Memory B cell (primary cell): Measurements from ENCODE around the gene ZSCAN26.

Source experiments
- ATAC-seq: fragments of 150-1000 bp; cut with Tn5 transposase; 2 replicates; pipeline ENCODE4 v1.10.0; 2021; ENCODE audit warnings: low read depth, mild to moderate bottlenecking, moderate library complexity
- DNase-seq, 2 donors: peaks; one replicate each; pipeline ENCODE4 v3.0.0; 2022; ENCODE audit warnings: low spot score in 2 of 2
- H3K27ac Mint-ChIP-seq: one replicate; pipeline ENCODE4 v1.8.0; 2022; ENCODE audit warnings: mild to moderate bottlenecking, moderate library complexity, mixed read lengths
- H3K27me3 Mint-ChIP-seq: one replicate; pipeline ENCODE4 v1.8.0; 2022; ENCODE audit warnings: mixed read lengths
- H3K36me3 Mint-ChIP-seq: one replicate; pipeline ENCODE4 v1.8.0; 2022; ENCODE audit warnings: mild to moderate bottlenecking, mixed read lengths
- H3K4me1 Mint-ChIP-seq: one replicate; pipeline ENCODE4 v1.8.0; 2022; ENCODE audit warnings: mixed read lengths
- H3K4me3 Mint-ChIP-seq: one replicate; pipeline ENCODE4 v1.8.0; 2022; ENCODE audit warnings: mild to moderate bottlenecking, moderate library complexity, mixed read lengths
- H3K9me3 Mint-ChIP-seq: one replicate; pipeline ENCODE4 v1.8.0; 2022; ENCODE audit warnings: mixed read lengths

ZSCAN26 gene

DNA sequence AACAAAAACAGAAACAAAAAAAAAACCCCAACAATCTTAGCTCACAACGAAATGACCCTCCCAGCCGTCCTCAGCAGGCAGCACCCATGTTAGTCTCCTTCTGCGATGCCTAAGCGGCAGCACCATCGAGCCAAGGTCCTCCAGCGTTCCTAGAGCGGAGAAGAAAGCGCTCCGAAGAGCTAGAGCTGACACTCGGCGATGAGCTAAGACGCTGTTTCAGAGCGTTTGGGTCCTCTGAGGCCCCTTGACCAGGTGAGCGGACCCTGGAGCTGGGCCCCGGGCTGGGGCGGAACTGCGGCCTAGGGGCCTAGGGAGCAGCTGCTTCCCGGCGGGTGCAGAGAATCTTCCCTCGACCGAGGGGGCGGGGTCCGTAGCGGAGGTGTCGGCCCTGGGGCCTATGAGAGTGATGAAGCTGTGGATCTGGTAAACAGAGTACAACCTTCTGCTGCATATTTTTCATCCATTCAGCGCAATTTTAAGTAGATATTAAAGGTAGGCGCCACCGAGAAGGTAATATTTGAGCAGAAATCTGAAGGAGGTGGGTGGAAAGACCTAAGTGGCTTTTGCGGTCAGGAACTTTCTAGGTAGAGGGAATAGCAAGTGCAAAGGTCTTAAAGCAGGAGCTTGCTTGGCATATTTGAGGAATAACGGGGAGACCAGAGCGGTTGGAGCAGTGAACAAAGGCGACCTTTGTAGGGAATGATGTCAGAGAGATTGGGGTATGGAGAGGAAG lies at the start of gene ZSCAN26:
ZSCAN26 (plus strand) TSS at position 182 of the 733 bp plus-strand sequence. CDS start 4,777 bp downstream, outside the sequence.
- H3K4me3 Mint-ChIP-seq, result no peak within 1 kb of the TSS
- H3K9me3 Mint-ChIP-seq, result no peaks in the 10 kb centered on the region
- no peak within 1 kb of the TSS for H3K27ac Mint-ChIP-seq
- DNase-seq, result peak; percentile 84 to 96
- peaks cover 12% of the 10 kb centered on the region for H3K36me3 Mint-ChIP-seq
- no peaks in the 10 kb centered on the region for H3K27me3 Mint-ChIP-seq
- H3K4me1 Mint-ChIP-seq, result peaks cover 10% of the 10 kb centered on the region
- ATAC-seq, result peak; percentile 97

DNA sequence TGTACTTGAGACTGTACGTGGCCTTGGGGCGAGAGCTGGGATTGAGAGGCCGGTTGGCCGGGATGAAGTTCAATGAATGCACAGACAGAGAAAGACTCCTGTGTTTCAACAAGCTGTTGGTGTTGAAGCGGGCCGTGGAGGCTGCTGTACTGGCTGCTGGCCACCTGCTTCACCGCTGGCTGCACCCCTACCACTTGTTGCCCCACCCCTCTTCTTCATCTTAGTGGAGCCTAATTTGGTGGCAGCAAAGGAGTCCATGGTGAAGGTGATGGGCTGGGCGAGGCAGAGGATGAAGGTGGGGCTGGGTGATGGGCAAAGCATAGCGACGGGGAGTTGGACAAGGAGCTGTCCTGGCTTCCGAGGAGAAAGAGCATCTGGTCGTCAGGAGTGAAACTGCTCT lies 49.1 kb upstream of the ZSCAN26 start:
- H3K4me1 Mint-ChIP-seq, result peaks cover 10% of the 10 kb centered on the region
- peak overlapping the region; percentile 75 for H3K4me3 Mint-ChIP-seq
- peaks cover under 1% of the 10 kb centered on the region for H3K9me3 Mint-ChIP-seq
- no peaks in the 10 kb centered on the region for H3K36me3 Mint-ChIP-seq
- no peak for ATAC-seq
- no peak overlapping the region for H3K27ac Mint-ChIP-seq
- peaks cover 32% of the 10 kb centered on the region for H3K27me3 Mint-ChIP-seq
- DNase-seq, result no peak

DNA sequence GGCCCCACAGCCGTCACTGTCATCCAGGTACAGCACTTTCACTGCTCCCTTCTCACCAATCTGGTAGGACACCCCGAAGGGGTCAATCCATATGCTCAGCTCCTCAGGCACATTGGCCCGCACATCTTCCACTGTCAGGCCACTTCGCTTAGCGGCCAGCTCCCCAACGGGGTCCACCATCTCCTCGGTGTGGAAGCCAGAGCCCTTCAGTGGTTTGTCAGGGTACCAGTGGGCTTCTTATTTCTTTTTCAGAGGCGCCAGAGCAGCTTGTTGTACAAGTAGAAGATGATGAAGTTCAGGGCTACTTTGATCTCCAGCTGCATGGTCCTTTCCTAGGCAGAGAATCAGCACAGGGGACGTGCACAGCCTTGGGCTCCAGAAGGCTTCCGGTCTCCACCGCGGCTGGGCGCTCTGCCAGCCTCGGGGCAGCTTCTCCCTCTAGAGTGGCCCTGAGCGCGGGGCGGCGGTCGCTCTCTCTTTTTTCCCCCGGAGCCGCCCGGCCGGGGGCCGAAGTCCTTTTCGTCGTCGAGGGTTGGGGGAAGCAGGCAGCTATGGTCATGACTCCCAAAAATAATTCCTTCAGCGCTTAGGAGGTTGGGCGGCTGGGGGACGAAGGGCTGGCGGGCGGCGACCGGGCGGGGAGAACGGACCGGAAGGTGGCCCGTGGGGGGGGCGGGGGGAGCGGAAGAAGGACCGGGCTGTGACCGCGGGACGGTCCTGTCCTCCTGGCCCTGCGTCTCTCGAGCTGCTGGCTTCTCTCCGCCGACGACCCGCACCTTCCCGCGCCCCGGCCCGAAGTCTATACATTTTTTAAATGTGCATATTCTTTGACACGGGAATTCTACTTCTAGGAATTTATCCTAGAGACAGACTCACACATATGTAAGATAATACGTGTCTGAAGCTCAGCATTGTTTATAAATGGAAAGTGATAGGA lies 48.4 kb upstream of the ZSCAN26 start:
- Mint-ChIP-seq H3K27ac (no peak overlapping the region), H3K27me3 (peaks cover 31% of the 10 kb centered on the region)

DNA sequence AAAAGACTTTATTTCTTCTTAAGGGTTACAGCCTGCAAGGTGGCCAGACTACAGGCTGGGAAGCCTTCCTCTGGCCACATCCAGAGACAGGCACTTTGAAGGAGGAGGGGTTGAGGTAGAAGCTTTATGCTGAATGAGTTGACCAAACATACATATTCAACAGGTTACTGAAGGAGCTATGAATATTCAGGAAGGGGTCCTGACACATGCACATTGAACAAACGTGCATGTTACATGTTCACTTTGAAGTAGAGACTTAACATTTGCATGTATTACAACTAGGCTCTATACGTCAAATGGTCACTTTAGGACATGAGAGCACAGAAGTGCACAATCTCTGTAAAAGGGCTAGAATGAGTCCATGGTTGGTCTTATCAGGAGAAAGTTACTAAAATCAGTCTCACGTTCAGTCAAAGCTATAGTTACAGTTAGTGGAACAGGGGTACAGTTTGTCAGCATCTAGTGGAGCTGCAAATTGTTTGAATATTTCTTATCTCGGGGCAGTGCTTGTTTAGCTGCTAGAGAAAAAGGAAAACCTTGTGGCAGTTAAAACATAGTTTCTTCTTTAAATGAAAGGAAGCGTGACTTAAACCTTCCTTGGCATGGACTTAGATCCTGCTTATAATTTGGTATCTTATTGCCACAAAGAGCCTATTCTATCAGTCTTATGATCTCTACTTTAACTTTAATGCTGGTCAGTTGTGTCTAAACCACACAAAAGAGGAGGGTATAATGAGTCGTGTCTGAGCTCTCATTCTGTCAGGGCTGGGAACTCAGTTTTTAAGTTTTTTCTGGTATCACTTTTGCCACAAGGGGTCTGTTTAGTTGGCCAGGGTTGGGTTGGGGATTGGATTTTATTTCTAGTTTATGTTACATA lies 46.4 kb upstream of the ZSCAN26 start:
- DNase-seq (no peak), ATAC-seq (no peak)
- Mint-ChIP-seq H3K27me3 (peaks cover 21% of the 10 kb centered on the region), H3K4me3 (no peak overlapping the region), H3K36me3 (no peaks in the 10 kb centered on the region), H3K9me3 (peaks cover 2% of the 10 kb centered on the region), H3K4me1 (peaks cover 13% of the 10 kb centered on the region), H3K27ac (no peak overlapping the region)

More for the DNA sequence above, 48.4 kb upstream of the ZSCAN26 start:
- Mint-ChIP-seq H3K36me3 (no peaks in the 10 kb centered on the region), H3K4me1 (peaks cover 8% of the 10 kb centered on the region), H3K4me3 (peak overlapping the region; percentile 87), H3K9me3 (peaks cover 2% of the 10 kb centered on the region)
- peak in 1 of 2 donors; percentile 20 for DNase-seq
- peak; percentile 17 for ATAC-seq

DNA sequence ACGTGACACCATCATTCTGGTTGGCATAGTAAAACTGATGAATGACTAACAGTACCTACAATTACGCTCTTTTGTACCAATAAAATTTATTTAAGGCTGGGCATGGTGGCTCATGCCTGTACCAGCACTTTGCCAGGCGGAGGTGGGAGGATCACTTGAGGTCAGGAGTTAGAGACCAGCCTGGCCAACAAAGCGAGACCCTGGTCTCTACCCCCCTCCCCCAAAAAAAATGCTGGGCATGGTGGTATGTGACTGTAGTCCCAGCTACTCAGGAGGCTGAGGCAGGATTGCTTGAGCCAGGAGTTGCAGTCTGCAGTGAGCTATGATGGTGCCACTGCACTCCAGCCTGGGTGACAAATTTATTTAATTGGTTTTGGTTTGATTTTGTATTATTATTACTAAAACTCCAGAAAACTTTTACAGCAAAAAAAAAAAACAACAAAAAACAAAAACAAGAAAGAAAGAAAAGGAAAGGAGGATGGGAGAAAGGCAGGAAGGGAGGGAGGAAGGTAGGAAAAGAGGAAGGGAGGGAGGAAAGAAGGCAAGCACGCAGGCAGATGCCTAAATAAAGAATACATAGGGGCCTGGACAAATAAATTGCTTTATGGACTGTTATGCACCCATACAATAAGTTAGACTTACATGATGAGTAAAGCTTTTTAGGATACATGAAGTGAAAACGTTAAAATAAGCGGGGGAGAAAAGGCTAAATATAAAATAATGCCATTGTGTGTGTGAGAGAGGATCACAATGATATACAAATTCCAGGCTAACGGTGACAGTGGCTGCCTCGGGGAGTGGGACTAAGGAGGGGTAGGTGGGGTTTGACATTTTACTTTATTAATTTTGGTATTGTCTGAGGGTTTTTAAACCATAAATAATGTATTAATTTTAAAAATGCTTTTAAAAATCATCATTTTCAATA lies 42.5 kb upstream of the ZSCAN26 start:
- peak overlapping the region; percentile 93 for H3K4me3 Mint-ChIP-seq
- DNase-seq (no peak), ATAC-seq (no peak)
- H3K9me3 Mint-ChIP-seq, result peaks cover 2% of the 10 kb centered on the region
- H3K27ac Mint-ChIP-seq, result peak overlapping the region; percentile 90
- H3K27me3 Mint-ChIP-seq, result peaks cover 14% of the 10 kb centered on the region
- peaks cover 16% of the 10 kb centered on the region for H3K36me3 Mint-ChIP-seq
- peaks cover 11% of the 10 kb centered on the region for H3K4me1 Mint-ChIP-seq

DNA sequence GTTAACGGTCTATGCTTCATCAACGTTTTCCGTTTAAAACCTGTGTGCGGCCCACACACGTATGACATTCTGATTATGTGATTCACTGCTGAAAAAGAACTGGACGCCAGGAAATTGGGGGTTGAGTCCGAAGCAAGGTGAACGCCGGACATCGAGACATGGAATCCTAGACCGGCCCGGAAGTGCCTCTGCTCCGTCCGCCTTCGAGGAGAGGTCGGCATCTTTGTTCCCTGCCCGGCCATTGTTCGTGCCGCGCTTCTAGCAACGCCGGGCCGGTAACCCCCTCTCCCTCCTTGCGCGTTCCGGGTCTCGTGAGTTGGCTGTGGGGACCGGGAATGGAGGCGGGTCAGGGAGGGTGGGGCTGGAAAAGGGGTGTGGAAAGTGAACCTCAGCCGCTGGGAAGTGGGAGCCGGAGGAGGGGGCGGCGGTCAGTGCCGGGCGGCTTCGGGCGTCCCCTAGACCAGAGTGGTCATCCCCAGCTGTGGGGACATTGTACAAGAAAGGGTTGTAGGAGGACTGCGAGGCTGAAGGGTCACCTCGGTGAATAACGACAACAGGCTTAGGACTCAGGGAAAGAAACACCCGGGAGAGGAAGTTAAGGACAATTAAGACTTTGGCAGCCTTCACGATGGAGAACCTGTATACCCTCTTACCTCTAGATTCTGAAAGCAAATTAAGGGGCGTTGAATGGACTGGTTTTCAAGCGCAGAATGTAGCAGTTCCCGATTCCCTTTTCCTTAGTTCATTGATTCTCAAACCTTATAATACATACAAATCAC lies 41.7 kb upstream of the ZSCAN26 start, which contains the start of gene ZSCAN9:
ZSCAN9 (plus strand) TSS at position 220 of the 779 bp plus-strand sequence. CDS start 1,810 bp downstream, outside the sequence.
- peak; percentile 58 to 64 for DNase-seq
- H3K27ac Mint-ChIP-seq, result peak within 1 kb of the TSS; percentile 90
- peaks cover 19% of the 10 kb centered on the region for H3K36me3 Mint-ChIP-seq
- peaks cover 11% of the 10 kb centered on the region for H3K4me1 Mint-ChIP-seq
- peaks cover 12% of the 10 kb centered on the region for H3K27me3 Mint-ChIP-seq
- H3K9me3 Mint-ChIP-seq, result peaks cover 2% of the 10 kb centered on the region
- peak; percentile 98 for ATAC-seq
- H3K4me3 Mint-ChIP-seq, result peak within 1 kb of the TSS; percentile 93

DNA sequence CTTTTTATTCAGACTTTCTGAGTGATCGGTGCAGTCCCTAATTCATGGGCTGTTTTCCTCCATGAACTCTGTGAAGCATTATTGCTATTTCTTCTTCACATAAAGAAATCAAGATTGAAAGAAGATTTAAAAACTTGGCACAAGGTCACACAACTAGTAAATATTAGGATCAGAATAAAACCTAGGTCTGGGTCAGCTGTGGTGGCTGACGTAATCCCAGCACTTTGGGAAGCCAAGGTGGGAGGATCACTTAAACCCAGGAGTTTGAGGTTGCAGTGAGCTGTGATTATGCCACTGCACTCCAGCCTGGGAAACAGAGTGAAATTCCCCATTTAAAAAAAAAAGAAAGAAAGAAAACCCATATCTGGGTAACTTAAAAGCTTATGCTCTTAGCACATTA lies 40.5 kb upstream of the ZSCAN26 start:
- Mint-ChIP-seq H3K9me3 (peaks cover 2% of the 10 kb centered on the region), H3K4me1 (peaks cover 11% of the 10 kb centered on the region), H3K27ac (no peak overlapping the region), H3K27me3 (peaks cover 8% of the 10 kb centered on the region), H3K36me3 (peaks cover 29% of the 10 kb centered on the region), H3K4me3 (no peak overlapping the region)
- ATAC-seq (no peak), DNase-seq (no peak)

DNA sequence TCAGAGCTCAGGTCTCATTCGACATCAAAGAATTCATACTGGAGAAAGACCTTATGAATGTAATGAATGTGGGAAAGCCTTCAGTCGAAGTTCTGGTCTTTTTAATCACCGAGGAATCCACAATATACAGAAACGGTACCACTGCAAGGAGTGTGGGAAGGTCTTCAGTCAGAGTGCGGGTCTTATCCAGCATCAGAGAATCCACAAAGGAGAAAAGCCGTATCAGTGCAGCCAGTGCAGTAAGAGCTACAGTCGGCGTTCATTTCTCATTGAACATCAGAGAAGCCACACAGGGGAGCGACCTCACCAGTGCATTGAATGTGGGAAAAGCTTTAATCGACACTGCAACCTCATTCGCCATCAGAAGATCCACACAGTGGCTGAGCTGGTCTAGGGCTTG lies 34.2 kb upstream of the ZSCAN26 start:
- Mint-ChIP-seq H3K4me1 (peaks cover 4% of the 10 kb centered on the region), H3K36me3 (peaks cover 56% of the 10 kb centered on the region), H3K27ac (no peak overlapping the region), H3K27me3 (no peaks in the 10 kb centered on the region), H3K9me3 (peaks cover 2% of the 10 kb centered on the region), H3K4me3 (no peak overlapping the region)
- no peak for ATAC-seq
- no peak for DNase-seq

DNA sequence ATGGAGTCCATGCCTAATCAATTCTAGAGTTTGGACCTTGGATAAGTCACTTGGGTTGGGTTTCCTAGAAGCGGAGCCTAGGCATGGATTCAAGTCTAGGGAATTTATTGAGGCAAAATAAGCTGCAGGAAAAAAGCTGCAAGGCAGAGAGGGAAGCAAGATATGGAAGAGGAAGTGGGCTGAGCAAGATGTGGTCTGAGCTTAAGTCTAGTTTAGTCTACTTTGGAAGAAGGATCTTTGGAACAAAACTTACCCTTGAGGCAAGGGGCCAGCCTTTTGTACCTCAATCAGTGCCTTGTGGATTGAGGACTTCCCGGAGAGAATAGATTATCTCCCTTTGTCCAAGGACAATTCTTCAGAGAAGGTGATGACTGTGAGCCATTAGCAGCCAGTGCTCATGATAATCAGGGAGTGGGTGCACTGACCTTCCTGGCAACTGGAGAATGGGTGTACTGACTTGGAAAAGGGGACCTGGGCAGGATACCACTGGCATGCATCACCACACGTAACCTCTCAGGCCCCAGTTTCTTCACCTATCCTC lies 31.0 kb upstream of the ZSCAN26 start:
- no peak for DNase-seq
- Mint-ChIP-seq H3K4me1 (peaks cover 3% of the 10 kb centered on the region), H3K36me3 (peaks cover 45% of the 10 kb centered on the region), H3K9me3 (peaks cover 2% of the 10 kb centered on the region), H3K27ac (no peak overlapping the region), H3K27me3 (no peaks in the 10 kb centered on the region), H3K4me3 (no peak overlapping the region)
- ATAC-seq, result no peak

DNA sequence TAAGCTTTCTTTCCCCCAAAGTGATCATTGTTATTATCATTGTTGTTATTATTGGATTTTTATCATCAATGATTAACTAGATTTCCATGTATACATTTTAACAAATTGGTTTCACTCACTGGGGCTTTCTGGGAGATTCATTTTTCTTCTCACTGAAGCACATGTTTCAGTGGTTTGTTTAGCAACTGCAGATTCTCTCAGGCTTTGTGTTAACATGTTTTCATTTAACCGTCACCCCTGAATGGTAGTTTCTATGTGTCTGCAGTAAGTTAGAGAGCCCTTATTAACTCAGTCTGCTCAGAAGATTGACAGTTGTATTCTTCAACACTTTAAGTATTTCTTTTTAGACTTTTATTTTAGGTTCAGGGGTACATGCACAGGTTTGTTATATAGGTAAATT lies 27.3 kb upstream of the ZSCAN26 start:
- DNase-seq, result no peak
- Mint-ChIP-seq H3K27ac (no peak overlapping the region), H3K4me1 (peaks cover 3% of the 10 kb centered on the region), H3K4me3 (no peak overlapping the region), H3K36me3 (peaks cover 26% of the 10 kb centered on the region), H3K9me3 (no peaks in the 10 kb centered on the region), H3K27me3 (no peaks in the 10 kb centered on the region)
- ATAC-seq, result no peak

DNA sequence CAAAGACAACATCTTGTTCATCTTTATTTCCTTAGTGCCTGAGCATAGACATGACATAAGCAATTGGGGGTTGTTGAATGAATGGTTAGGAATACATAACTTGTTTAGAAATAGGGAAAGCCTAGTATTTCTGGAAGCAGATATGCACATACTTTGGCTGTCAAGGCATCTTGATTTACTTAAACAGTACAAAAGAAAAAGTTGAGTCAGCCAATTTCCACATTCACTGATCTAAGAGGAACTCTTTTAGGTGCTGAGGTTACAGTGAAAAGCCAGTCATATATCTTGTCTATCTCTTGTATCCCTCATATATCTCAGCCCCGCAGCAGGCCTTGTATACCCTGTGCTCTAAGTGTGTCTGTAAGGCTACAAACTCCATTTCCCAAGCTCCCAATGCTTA lies 26.5 kb upstream of the ZSCAN26 start:
- DNase-seq (no peak), ATAC-seq (no peak)
- no peaks in the 10 kb centered on the region for H3K9me3 Mint-ChIP-seq
- H3K4me3 Mint-ChIP-seq, result no peak overlapping the region
- H3K4me1 Mint-ChIP-seq, result peaks cover 3% of the 10 kb centered on the region
- H3K36me3 Mint-ChIP-seq, result peaks cover 28% of the 10 kb centered on the region
- no peak overlapping the region for H3K27ac Mint-ChIP-seq
- no peaks in the 10 kb centered on the region for H3K27me3 Mint-ChIP-seq

DNA sequence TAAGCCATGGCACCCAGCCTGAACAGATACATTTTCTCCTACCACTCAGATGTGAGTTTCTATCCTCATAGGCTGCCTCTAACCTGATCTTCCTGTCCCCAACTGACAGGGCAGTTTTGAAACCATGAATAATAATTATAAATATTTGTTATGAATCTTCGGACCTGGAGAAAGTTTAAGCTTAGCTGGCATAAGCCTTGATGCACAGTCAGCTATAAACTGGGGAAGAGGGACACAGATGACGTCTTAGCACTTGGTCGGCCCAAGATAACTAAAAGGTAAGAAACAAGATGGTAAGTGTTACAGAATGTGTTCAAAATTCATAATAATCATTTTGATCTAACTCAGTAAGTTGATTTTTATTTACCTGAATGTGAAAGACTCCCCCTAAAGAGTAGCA lies 23.0 kb upstream of the ZSCAN26 start:
- H3K4me3 Mint-ChIP-seq, result no peak overlapping the region
- no peak for ATAC-seq
- peaks cover 42% of the 10 kb centered on the region for H3K36me3 Mint-ChIP-seq
- H3K9me3 Mint-ChIP-seq, result no peaks in the 10 kb centered on the region
- no peaks in the 10 kb centered on the region for H3K4me1 Mint-ChIP-seq
- H3K27me3 Mint-ChIP-seq, result no peaks in the 10 kb centered on the region
- no peak overlapping the region for H3K27ac Mint-ChIP-seq
- no peak for DNase-seq
